Muscle of leg (tissue), 11 donors: ENCODE measurements around the gene PTGDS. TPM values are rescaled to one million over a fixed set of nuclear protein-coding genes. Genes with fewer than 3 reads are reported as not detected.

ENCODE experiments used
- DNase-seq: peaks from one replicate; pipeline ENCODE4 v3.0.0; 2013
- H3K27ac ChIP-seq: one replicate; pipeline ENCODE4 v1.5.1; 2013; ENCODE audit warnings: mild to moderate bottlenecking, low read length, control low read depth
- H3K27me3 ChIP-seq: one replicate; pipeline ENCODE4 v1.6.1; 2013; ENCODE audit warnings: low read length; ENCODE audit not compliant: control insufficient read depth, insufficient read depth
- H3K36me3 ChIP-seq: one replicate; pipeline ENCODE4 v1.6.1; 2013; ENCODE audit warnings: low read length; ENCODE audit not compliant: control insufficient read depth, insufficient read depth
- H3K4me1 ChIP-seq: one replicate; pipeline ENCODE4 v1.6.1; 2013; ENCODE audit warnings: low read length; ENCODE audit not compliant: control insufficient read depth, insufficient read depth
- H3K4me3 ChIP-seq: one replicate; pipeline ENCODE4 v1.5.1; 2013; ENCODE audit warnings: low read length, control low read depth
- H3K9me3 ChIP-seq: replicated peaks from 2 replicates; pipeline ENCODE4 v1.6.1; 2013; ENCODE audit warnings: low read depth, low read length; ENCODE audit not compliant: control insufficient read depth
- WGBS: methylation state at CpG from one replicate; pipeline ENCODE4 v1.1.5; 2013; ENCODE audit warnings: missing lambda C conversion rate; ENCODE audit not compliant: insufficient coverage; 5-methylcytosine and 5-hydroxymethylcytosine counted together
- polyA plus RNA-seq, 8 donors: library from polyadenylated mRNA; unstranded; fragments of 120-200 nt; gene quantifications; one replicate each; pipeline versions ENCODE4 v1.2.1 to v1.2.3, GENCODE V29; 2013; ENCODE audit warnings: inconsistent platforms in 1 of 8, low replicate concordance in 1 of 8; ENCODE audit not compliant: insufficient read length in 8 of 8, insufficient read depth in 1 of 8
- total RNA-seq: library from RNA; stranded (reverse); fragments of 120-200 nt; gene quantifications from one replicate; pipeline ENCODE4 v1.2.4, GENCODE V29; 2013

PTGDS gene
- total and polyA plus RNA-seq, 9 donors = 2.8 to 15.9 (median 7.2) TPM

- H3K4me3 ChIP-seq = no peak overlapping the region
- no peak for DNase-seq
- peaks cover 52% of the 10 kb centered on the region for H3K27me3 ChIP-seq
- peaks cover 24% of the 10 kb centered on the region for H3K4me1 ChIP-seq
- 44% methylated on average over 9 of the region's 17 CpGs for WGBS
- H3K36me3 ChIP-seq = no peaks in the 10 kb centered on the region
- H3K9me3 ChIP-seq = no peaks in the 10 kb centered on the region
- no peak overlapping the region for H3K27ac ChIP-seq
Measured at GRCh38 chr9:136981588-136982231, 4.4 kb downstream of the PTGDS start.

DNA sequence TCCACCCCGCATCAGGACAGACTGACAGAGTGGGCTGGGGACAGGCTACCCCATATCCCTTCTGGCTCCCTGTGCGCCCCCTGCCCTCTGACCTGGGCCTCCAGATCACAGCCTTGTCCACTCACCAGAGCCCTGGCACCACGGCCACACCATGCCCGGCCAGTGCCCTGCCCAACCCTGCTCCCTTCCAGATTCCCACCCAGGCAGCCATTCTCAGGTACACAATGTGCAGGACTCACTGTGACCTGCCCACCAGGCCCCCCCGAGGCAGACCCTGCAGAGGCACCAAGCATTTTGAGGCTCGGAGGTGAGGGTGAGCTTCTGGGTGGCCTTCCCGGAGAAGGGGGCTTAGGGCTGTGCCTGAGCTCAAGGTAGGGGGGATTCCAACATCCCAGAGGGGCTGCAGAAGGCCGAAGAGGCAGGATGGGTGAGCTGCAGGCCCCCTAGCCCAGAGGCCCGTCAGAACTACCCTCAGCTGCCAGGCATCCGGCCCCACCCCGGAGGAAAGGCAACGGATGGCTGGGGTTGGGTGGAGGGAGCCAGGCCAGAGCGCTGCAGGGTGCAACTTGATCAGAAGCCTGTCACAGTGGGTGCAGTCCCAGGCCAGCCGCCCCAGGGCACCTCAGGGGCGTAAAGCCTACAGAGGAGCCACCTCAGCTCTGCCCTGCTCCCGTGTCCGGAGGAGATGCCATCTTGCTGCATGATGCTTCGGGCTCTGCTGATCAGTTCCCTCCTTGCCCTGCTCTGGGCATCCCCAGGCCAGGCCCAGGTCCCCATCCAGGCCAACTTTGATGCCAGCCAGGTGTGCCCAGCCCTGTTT lies 5.1 kb downstream of the PTGDS start, which contains the start of gene LCNL1:
LCNL1 (plus strand) TSS at position 762 of the 820 bp plus-strand sequence. CDS start 594 bp downstream, outside the sequence.
- H3K9me3 ChIP-seq = no peaks in the 10 kb centered on the region
- no peak for DNase-seq
- peaks cover 16% of the 10 kb centered on the region for H3K4me1 ChIP-seq
- H3K36me3 ChIP-seq = no peaks in the 10 kb centered on the region
- WGBS = 78% methylated on average over 16 of the region's 18 CpGs
- peaks cover 57% of the 10 kb centered on the region for H3K27me3 ChIP-seq
- H3K4me3 ChIP-seq = no peak within 1 kb of the TSS
- no peak within 1 kb of the TSS for H3K27ac ChIP-seq

DNA sequence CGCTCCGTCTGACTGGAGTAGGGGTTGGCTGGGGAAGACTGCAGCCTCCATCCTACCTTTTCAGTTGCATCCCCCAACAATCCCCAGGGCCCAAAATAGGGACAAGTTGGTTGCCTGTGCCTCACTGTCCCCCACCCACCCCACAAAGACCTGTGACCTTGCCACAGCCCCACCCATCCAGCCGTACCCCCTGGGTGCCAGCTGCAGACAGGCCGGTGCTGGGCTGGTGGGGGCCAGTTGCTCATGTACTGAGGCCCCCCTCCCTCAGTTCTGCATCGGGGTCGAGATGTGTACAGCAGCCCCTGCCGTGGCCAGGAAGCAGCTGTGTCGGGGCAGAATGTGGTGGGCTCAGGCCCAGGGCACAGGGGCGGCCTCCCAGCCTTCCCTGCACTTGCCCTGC lies 5.9 kb downstream of the PTGDS start:
- H3K36me3 ChIP-seq = no peaks in the 10 kb centered on the region
- H3K9me3 ChIP-seq = no peaks in the 10 kb centered on the region
- no peak overlapping the region for H3K4me3 ChIP-seq
- WGBS = 74% methylated on average over 7 of the region's 9 CpGs
- H3K27ac ChIP-seq = no peak overlapping the region
- peaks cover 9% of the 10 kb centered on the region for H3K4me1 ChIP-seq
- H3K27me3 ChIP-seq = peaks cover 61% of the 10 kb centered on the region
- no peak for DNase-seq

GRCh38 chr9:136983656-136984314 lies 6.5 kb downstream of the PTGDS start:
- Histone ChIP-seq H3K9me3 (no peaks in the 10 kb centered on the region), H3K4me3 (no peak overlapping the region), H3K36me3 (no peaks in the 10 kb centered on the region), H3K27me3 (peaks cover 64% of the 10 kb centered on the region), H3K4me1 (peaks cover 9% of the 10 kb centered on the region), H3K27ac (no peak overlapping the region)
- no peak for DNase-seq
- WGBS = 88% methylated on average over 2 of the region's 11 CpGs

DNA sequence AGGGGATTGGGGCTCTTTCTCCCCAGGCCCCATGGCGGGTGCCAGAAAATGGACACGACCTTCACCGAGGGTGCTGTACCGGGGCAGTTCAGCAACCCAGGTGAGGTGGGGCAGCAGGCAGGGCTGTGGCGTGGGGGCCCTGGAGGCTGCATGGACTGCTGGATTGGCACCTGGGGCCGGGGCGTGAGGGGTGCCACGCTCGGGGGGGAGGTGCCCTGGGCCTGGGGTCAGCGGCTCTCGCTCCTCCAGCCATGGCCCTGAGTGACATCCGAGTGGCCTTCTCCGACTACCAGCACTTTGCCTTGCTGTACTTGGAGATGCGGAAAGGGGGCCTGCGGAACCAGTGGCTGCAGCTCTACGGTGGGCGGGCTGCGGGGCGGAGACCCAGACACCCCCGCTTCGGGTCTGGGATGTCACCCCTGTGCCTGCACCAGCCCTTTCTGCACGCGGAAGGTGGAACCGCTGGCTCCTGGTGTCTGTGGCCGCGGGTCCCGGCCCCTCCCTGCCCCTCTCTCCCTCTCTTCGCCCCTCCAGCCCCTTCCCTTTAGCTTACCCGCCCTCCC lies 7.2 kb downstream of the PTGDS start:
- H3K4me1 ChIP-seq = peaks cover 9% of the 10 kb centered on the region
- 27% methylated on average over 24 of the region's 29 CpGs for WGBS
- H3K9me3 ChIP-seq = no peaks in the 10 kb centered on the region
- no peak overlapping the region for H3K27ac ChIP-seq
- no peak overlapping the region for H3K4me3 ChIP-seq
- DNase-seq = no peak
- no peaks in the 10 kb centered on the region for H3K36me3 ChIP-seq
- peaks cover 64% of the 10 kb centered on the region for H3K27me3 ChIP-seq

- DNase-seq = no peak
- Histone ChIP-seq H3K27ac (no peak overlapping the region), H3K9me3 (no peaks in the 10 kb centered on the region), H3K4me1 (peaks cover 9% of the 10 kb centered on the region), H3K36me3 (no peaks in the 10 kb centered on the region), H3K4me3 (no peak overlapping the region), H3K27me3 (peaks cover 64% of the 10 kb centered on the region)
- 5% methylated on average over 48 of the region's 48 CpGs for WGBS
Measured at GRCh38 chr9:136985027-136985602, 7.8 kb downstream of the PTGDS start.

- no peak overlapping the region for H3K4me3 ChIP-seq
Measured at GRCh38 chr9:136985853-136986252, 8.5 kb downstream of the PTGDS start.

DNA sequence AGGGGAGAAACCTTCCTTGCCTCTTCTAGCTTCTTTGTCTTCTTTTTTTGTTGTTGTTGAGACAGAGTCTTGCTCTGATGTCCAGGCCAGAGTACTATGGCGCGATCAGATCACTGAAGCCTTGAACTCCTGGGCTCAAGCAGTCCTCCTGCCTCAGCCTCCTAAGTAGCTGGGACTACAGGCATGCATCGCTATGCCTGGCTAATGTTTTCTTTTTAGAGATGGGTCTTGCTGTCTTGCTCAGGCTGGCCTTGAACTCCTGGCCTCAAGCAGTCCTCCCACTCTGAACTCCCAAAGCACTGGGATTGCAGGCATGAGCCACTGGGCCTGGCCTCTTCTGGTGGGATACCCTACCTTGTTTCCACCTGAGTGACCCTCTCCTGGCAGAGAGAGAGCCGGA lies 11.6 kb downstream of the PTGDS start:
- Histone ChIP-seq H3K36me3 (peaks cover 7% of the 10 kb centered on the region), H3K27me3 (peaks cover 57% of the 10 kb centered on the region), H3K27ac (no peak overlapping the region), H3K9me3 (no peaks in the 10 kb centered on the region), H3K4me1 (peaks cover 22% of the 10 kb centered on the region), H3K4me3 (no peak overlapping the region)
- WGBS = 100% methylated on average over 1 of the region's 4 CpGs
- no peak for DNase-seq

More at GRCh38 chr9:136985853-136986252, 8.5 kb downstream of the PTGDS start:
- H3K4me1 ChIP-seq = peaks cover 9% of the 10 kb centered on the region
- no peak for DNase-seq
- H3K27me3 ChIP-seq = peaks cover 65% of the 10 kb centered on the region
- no peaks in the 10 kb centered on the region for H3K36me3 ChIP-seq
- WGBS = 11% methylated on average over 33 of the region's 33 CpGs
- no peak overlapping the region for H3K27ac ChIP-seq
- H3K9me3 ChIP-seq = no peaks in the 10 kb centered on the region

- Histone ChIP-seq H3K27ac (no peak overlapping the region), H3K9me3 (no peaks in the 10 kb centered on the region), H3K36me3 (peaks cover 11% of the 10 kb centered on the region), H3K4me3 (no peak overlapping the region), H3K27me3 (peaks cover 55% of the 10 kb centered on the region), H3K4me1 (peaks cover 20% of the 10 kb centered on the region)
- WGBS = 71% methylated on average over 9 of the region's 10 CpGs
- no peak for DNase-seq
Measured at GRCh38 chr9:136990242-136990911, 13.1 kb downstream of the PTGDS start.
